Colonic mucosa (tissue), 4 donors: ENCODE measurements around the gene ABCG1. TPM values are rescaled to one million over a fixed set of nuclear protein-coding genes. Genes with fewer than 3 reads are reported as not detected.

Experiments
- DNase-seq: peaks from one replicate; pipeline ENCODE4 v3.0.0-alpha.2; 2020
- H3K27ac ChIP-seq: fragments of 200-600 bp; one replicate; pipeline ENCODE4 v1.8.0; 2021
- H3K27me3 ChIP-seq: fragments of 200-600 bp; one replicate; pipeline ENCODE4 v1.8.0; 2021
- H3K36me3 ChIP-seq: fragments of 200-600 bp; one replicate; pipeline ENCODE4 v1.8.0; 2021
- H3K4me1 ChIP-seq: fragments of 200-600 bp; one replicate; pipeline ENCODE4 v1.8.0; 2021; ENCODE audit warnings: mild to moderate bottlenecking
- H3K4me3 ChIP-seq: fragments of 200-600 bp; one replicate; pipeline ENCODE4 v1.8.0; 2021
- H3K9ac ChIP-seq, 2 donors: one replicate each; pipeline ENCODE4 v1.7.0; 2013; ENCODE audit warnings: control low read depth in 2 of 2, low read depth in 2 of 2, low read length in 2 of 2
- H3K9me3 ChIP-seq: fragments of 200-600 bp; one replicate; pipeline ENCODE4 v1.8.0; 2021
- intact Hi-C: fragments of 100-400 bp; cut with DNase I; formaldehyde crosslinking; loops from one replicate; pipeline ENCODE4 v1.14.1; 2022
- total RNA-seq, 2 donors: library from RNA; stranded (reverse); fragmentation: NEBNext Ultra II Directional in 1 of 2; extraction: Animal tissue kit (Norgen Biotek cat#: 25700) in 1 of 2; gene quantifications; one replicate each; pipeline ENCODE4 v1.2.1, GENCODE V29; 2021
- TF ChIP-seq, protein P1 (sequence below): fragments of 200-600 bp; IDR thresholded peaks from one replicate; pipeline ENCODE4 v1.8.0; 2022; ENCODE audit warnings: antibody characterized with exemption, mild to moderate bottlenecking
- donor health status: healthy.
- donor health status: DM: no; HTN: no; CAD: no.
- donor health status: DM: no; HTN: no; CAD: no.

ABCG1 gene
- total RNA-seq, 2 donors from 2014 or later, result 13.8 to 60.0 TPM

DNA sequence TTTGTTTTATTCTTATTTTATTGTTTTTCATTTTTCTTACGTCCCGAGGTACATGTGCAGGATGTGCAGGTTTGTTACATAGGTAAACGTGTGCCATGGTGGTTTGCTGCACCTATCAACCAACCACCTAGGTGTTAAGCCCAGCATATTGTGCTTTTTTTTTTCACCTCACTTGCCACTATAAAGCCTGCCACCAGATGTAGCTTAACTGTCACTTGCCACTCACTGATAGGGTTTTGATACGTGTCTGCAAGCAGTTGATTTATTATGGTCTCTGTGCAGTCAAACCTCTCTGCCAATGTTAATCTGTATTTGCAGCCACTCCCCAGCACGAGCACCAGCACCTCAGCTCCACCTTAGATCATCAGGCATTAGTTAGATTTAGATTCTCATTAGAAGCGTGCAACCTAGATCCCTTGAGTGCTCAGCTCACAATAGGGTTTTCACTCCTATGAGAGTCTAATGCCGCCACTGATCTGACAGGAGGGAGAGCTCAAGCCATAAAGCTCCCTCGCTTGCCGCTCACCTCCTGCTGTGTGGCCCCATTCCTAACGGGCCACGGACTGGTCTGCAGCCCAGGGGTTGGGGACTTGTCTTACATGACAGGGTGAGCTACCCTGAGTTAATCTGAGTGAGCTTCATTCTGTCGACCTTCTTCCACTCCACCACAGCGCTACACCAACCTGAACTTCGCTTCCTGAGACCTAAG, 17.9 kb upstream of the ABCG1 start:
- no peak overlapping the region for H3K4me3 ChIP-seq
- no peaks in the 10 kb centered on the region for H3K9me3 ChIP-seq
- intact Hi-C loops, result no loop called here
- TF ChIP-seq, protein P1, sequence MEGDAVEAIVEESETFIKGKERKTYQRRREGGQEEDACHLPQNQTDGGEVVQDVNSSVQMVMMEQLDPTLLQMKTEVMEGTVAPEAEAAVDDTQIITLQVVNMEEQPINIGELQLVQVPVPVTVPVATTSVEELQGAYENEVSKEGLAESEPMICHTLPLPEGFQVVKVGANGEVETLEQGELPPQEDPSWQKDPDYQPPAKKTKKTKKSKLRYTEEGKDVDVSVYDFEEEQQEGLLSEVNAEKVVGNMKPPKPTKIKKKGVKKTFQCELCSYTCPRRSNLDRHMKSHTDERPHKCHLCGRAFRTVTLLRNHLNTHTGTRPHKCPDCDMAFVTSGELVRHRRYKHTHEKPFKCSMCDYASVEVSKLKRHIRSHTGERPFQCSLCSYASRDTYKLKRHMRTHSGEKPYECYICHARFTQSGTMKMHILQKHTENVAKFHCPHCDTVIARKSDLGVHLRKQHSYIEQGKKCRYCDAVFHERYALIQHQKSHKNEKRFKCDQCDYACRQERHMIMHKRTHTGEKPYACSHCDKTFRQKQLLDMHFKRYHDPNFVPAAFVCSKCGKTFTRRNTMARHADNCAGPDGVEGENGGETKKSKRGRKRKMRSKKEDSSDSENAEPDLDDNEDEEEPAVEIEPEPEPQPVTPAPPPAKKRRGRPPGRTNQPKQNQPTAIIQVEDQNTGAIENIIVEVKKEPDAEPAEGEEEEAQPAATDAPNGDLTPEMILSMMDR, result no peak
- DNase-seq, result no peak
- no peaks in the 10 kb centered on the region for H3K36me3 ChIP-seq
- H3K27ac ChIP-seq, result no peak overlapping the region
- H3K9ac ChIP-seq, result no peak overlapping the region
- H3K27me3 ChIP-seq, result no peaks in the 10 kb centered on the region
- H3K4me1 ChIP-seq, result peaks cover 7% of the 10 kb centered on the region

- no peaks in the 10 kb centered on the region for H3K27me3 ChIP-seq
- H3K36me3 ChIP-seq, result no peaks in the 10 kb centered on the region
- no peak overlapping the region for H3K27ac ChIP-seq
- H3K9ac ChIP-seq, result no peak overlapping the region
- DNase-seq, result no peak
- intact Hi-C loops, result no loop called here
- no peaks in the 10 kb centered on the region for H3K9me3 ChIP-seq
- peaks cover 7% of the 10 kb centered on the region for H3K4me1 ChIP-seq
- TF ChIP-seq, protein P1, result no peak
- no peak overlapping the region for H3K4me3 ChIP-seq
Observed at GRCh38 chr21:42201615-42202161, 17.3 kb upstream of the ABCG1 start.

DNA sequence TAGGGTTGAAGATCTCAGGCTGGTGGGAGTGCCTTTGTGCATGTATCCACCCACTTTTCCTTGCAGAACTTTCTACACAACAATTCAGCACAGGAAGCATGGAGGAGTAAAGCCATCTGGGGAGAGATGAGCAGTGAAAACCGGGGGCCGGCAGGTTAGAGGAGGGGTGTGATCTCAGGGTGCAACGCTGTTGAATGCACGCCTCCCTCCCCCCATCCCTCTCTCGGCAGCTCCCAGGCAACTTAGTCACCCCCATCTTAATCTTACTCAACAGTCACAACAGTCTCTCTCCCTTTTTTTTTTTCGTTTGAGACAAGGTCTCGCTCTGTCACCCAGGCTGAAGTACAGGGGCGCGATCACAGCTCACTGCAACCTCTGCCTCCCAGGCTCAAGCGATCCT, 16.6 kb upstream of the ABCG1 start:
- no peak overlapping the region for H3K9ac ChIP-seq
- TF ChIP-seq, protein P1, result no peak
- H3K9me3 ChIP-seq, result no peaks in the 10 kb centered on the region
- no peaks in the 10 kb centered on the region for H3K27me3 ChIP-seq
- H3K36me3 ChIP-seq, result no peaks in the 10 kb centered on the region
- intact Hi-C loops, result no loop called here
- H3K27ac ChIP-seq, result no peak overlapping the region
- H3K4me1 ChIP-seq, result peaks cover 7% of the 10 kb centered on the region
- DNase-seq, result no peak
- H3K4me3 ChIP-seq, result no peak overlapping the region

- intact Hi-C loops, result no loop called here
- Histone ChIP-seq H3K4me3 (no peak overlapping the region), H3K9me3 (no peaks in the 10 kb centered on the region), H3K27me3 (no peaks in the 10 kb centered on the region), H3K36me3 (no peaks in the 10 kb centered on the region), H3K9ac (no peak overlapping the region), H3K4me1 (peaks cover 7% of the 10 kb centered on the region), H3K27ac (no peak overlapping the region)
- DNase-seq, result no peak
- TF ChIP-seq, protein P1, result no peak
Observed at GRCh38 chr21:42203321-42203720, 15.6 kb upstream of the ABCG1 start.

DNA sequence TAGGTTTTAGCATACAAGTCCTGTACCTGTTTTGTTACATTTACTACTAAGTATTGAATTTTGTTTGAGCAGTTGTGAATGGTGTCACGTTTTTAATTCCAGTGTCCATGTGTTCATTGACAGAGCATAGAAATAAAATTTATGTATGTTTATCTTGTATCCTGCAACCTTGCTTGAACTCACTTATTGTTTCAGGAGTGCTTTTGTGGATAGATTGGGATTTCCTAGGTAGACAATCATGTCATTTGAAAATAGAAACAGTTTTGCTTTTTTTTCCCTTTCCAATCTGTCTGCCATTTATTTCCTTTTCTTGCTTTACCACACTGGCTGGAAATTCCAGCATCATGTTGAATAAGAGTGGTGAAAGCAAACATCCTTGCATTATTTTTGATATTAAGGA, 15.0 kb upstream of the ABCG1 start:
- DNase-seq, result no peak
- H3K27ac ChIP-seq, result no peak overlapping the region
- H3K27me3 ChIP-seq, result no peaks in the 10 kb centered on the region
- intact Hi-C loops, result no loop called here
- peaks cover 7% of the 10 kb centered on the region for H3K4me1 ChIP-seq
- H3K36me3 ChIP-seq, result no peaks in the 10 kb centered on the region
- no peaks in the 10 kb centered on the region for H3K9me3 ChIP-seq
- no peak overlapping the region for H3K9ac ChIP-seq
- TF ChIP-seq, protein P1, result no peak
- no peak overlapping the region for H3K4me3 ChIP-seq
